HG03039 (cell line): ENCODE data around the gene MRGPRX2.

Source experiments
- ATAC-seq: cut with Tn5 transposase; IDR thresholded peaks from one replicate; pipeline ENCODE4 v1.9.1; 2021; ENCODE audit warnings: mild to moderate bottlenecking, moderate library complexity; ENCODE audit not compliant: unreplicated experiment

The MRGPRX2 gene

GRCh38 chr11:19012636-19013035, 47.9 kb downstream of the MRGPRX2 start:
- no peak for ATAC-seq
